ENCODE measurements around the gene SART1.

SART1 gene

DNA sequence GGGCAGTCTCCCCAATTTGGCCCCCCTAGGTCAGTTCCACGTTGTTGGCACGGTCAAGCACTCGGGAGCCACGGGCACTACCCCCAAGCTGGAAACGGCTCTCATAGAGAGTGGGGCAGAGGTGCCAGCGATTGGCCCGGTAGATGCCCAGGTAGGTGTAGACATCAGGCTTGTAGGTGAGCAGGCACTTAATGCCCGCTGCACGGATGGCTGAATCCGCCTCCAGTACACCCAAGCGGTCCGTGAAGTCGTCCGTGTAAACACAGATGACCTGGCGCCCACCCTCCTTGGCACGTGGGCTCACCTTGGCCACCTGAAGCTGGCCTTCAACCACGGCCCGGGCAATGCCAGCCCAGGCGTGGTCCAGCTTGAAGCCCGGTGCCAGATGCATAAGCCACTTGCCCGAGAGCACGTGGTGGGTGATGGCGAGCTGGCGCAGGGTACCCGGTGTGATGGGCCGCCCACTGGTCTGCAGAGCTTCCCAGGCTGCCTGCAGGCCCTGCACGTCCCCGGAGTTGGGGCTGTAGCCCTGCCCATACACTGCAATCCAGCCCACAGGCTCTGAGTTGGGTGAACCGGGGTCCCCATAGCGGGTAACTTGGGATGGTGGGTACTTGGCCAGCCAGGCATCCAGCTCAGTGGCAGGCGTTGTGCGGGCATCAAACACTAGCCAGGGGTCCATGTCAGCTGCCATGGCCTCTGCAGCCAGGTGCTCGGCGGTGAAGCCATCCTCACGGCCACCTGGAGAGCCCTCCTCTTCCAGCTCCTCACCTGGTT lies 43.9 kb upstream of the SART1 start:
- TF ChIP-seq, protein P1, sequence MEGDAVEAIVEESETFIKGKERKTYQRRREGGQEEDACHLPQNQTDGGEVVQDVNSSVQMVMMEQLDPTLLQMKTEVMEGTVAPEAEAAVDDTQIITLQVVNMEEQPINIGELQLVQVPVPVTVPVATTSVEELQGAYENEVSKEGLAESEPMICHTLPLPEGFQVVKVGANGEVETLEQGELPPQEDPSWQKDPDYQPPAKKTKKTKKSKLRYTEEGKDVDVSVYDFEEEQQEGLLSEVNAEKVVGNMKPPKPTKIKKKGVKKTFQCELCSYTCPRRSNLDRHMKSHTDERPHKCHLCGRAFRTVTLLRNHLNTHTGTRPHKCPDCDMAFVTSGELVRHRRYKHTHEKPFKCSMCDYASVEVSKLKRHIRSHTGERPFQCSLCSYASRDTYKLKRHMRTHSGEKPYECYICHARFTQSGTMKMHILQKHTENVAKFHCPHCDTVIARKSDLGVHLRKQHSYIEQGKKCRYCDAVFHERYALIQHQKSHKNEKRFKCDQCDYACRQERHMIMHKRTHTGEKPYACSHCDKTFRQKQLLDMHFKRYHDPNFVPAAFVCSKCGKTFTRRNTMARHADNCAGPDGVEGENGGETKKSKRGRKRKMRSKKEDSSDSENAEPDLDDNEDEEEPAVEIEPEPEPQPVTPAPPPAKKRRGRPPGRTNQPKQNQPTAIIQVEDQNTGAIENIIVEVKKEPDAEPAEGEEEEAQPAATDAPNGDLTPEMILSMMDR (IDR thresholded peaks at IDR 0.05; ENCODE audit: insufficient read depth, missing control alignments) = no peak
- FAIRE-seq = no peak
- DNase-seq (ENCODE audit: insufficient read length, low spot score) = no peak

DNA sequence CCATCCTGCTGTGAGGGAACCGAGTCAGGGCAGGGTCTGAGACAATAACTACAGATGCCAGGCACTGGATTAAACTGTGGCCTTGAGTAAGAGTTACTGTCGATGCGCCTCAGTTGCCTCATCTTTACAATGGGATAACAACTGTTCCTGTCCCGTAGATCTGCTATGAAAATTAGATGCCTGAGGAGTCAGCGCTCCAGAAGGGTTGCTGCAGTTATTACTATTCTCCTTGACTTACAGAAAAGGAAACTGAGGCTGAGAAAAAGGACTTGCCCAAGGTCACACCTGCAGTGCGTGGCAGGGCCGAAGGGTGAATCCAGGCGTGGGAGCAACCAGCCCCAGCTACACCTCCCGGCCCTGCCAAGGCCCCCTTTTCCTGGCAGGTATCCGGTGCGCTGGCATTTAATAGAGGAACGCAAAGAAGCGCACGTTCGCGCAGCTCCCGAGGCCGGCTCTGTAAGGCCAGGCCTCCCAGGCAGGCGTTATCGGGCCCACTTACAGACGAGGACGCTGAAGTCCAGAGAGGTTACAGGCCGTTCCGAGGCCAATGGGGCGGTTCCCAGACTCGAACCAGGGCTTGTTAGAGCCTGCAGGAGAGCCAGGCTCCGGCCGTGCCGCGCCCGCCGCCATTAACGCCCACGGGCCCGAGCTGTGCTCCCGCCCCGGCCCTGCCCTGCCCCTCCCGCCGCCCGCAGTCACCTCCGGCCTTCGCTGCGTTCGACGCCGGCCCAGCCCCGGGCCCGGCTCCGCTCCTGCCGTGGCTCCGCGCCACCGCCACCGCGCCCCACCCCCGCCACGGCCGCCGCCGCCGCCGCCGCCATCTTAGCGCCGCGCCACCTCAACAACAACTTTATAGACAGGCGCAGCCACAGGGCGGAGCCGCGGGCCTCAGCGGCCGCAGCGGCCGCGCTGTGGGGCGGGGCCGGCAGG lies 43.1 kb upstream of the SART1 start, which contains the start of gene C11orf68:
Gene C11orf68 (minus strand): TSS at position 852 of the 930 bp plus-strand sequence. CDS start 31 bp downstream, at position 821.
- DNase-seq (ENCODE audit: insufficient read length, low spot score) (no peak), FAIRE-seq (no peak)
- TF ChIP-seq, protein P1 (IDR thresholded peaks at IDR 0.05; ENCODE audit: insufficient read depth, missing control alignments) = no peak

DNA sequence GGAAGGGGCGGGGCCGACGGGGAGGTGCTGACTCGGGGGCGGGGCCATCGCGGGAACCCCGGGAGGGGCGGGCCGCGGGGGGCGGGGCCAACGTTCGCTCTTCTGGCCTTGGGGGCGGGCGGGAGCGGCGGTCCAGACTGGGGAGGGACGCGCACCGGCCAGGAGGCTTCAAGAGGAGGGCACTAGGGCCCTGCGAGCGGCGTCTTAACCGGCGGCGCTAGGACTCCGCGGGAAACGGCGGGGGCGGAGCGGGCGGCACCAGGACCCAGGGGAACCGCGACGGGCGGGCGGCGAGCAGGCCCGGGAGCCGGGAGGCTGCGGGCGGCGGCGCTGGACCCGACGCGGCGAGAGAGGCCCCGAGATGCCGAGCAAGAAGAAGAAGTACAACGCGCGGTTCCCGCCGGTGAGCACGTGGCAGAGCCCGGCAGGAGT lies 42.4 kb upstream of the SART1 start, which contains the start of gene DRAP1:
Gene DRAP1 (plus strand): TSS at position 286 of the 432 bp plus-strand sequence. CDS start 76 bp downstream, at position 362.
- DNase-seq (ENCODE audit: insufficient read length, low spot score) (peak; percentile 95), FAIRE-seq (no peak)

DNA sequence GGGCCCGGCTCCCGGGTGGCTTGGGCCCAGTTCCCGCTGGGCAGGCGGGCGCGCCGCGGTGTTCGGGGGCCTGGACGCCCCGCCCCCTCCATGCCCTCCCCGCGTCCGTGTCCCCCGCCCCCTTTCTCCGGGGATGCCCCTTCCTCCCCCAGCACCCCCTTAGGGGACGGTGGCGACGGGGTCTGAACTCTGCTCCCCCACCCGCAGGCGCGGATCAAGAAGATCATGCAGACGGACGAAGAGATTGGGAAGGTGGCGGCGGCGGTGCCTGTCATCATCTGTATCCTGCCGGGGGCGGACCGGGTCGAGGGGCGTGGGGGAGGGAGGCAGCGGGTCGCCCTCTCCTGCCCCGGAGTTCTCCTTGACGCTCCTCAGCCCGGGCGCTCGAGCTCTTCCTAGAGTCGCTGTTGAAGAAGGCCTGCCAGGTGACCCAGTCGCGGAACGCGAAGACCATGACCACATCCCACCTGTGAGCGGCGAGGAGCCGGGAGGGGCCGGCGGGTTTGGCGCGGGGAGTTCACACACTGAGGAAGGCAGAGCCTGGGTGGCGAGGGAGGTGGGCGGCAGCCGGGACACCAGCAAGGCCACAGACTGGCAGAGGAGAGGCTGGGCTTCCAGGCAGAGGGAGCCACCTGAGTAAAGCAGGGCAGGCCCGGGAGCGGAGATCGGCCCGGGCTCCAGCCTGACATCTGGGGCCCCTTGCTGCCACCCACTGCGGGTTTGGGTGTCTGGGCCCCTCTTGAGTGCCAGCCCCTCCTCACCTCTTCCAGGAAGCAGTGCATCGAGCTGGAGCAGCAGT lies 41.8 kb upstream of the SART1 start:
- no peak for DNase-seq (ENCODE audit: insufficient read length, low spot score)
- FAIRE-seq = no peak
- TF ChIP-seq, protein P1 (IDR thresholded peaks at IDR 0.05; ENCODE audit: insufficient read depth, missing control alignments) = no peak

More for the DNA sequence above, 42.4 kb upstream of the SART1 start, which contains the start of gene DRAP1:
- TF ChIP-seq, protein P1 (IDR thresholded peaks at IDR 0.05; ENCODE audit: insufficient read depth, missing control alignments) = no peak

DNA sequence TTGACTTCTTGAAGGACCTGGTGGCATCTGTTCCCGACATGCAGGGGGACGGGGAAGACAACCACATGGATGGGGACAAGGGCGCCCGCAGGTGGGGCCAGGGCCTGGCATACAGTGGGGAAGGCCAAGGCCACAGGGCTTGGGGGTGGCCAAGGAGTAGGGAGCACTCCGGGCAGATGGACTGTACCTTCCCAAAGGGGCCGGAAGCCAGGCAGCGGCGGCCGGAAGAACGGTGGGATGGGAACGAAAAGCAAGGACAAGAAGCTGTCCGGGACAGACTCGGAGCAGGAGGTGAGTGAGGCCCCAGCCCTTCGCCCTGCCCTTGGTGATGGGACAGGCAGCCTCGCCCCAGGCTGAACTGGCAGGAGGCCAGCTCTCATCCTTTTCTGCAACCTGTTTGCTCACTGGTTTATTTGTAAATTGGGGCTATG lies 41.1 kb upstream of the SART1 start:
- DNase-seq (ENCODE audit: insufficient read length, low spot score) (no peak), FAIRE-seq (no peak)
- TF ChIP-seq, protein P1 (IDR thresholded peaks at IDR 0.05; ENCODE audit: insufficient read depth, missing control alignments) = no peak

DNA sequence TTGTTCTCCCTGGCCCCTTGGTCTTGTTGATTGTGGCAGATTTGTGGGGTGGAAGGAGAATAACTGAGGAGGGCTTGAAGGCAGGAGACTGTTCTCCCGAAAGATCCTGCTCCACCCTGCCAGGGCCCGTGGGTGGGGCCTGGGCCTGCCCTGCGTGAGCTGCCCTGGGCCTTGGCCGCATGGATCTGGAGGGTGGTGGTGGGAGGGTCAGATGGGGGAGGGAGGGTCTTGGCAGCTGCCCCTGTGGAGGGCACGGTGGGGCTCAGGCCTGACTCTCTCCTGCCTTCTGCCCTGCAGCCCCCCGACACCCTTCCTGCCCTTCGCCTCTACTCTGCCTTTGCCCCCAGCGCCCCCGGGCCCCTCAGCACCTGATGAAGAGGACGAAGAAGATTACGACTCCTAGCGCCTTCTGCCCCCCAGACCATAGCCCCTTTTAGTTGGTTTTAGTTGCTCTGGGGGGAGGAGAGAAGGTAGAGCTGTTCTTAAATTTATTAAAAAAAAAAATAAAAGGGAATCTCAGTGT lies 40.4 kb upstream of the SART1 start:
- FAIRE-seq = no peak
- no peak for DNase-seq (ENCODE audit: insufficient read length, low spot score)
- TF ChIP-seq, protein P1 (IDR thresholded peaks at IDR 0.05; ENCODE audit: insufficient read depth, missing control alignments) = no peak

All from D721Med (cell line).